DOHH2 (cell line): Measurements from ENCODE around the gene SV2C.
A peak's percentile ranks its signal among the peaks of the same experiment; 100 is the strongest.

Experiments used
- H3F3A ChIP-seq: fragments of 200-600 bp; sonication (generic), shearing (Covaris generic); 2 replicates; pipeline ENCODE4 v1.6.0; 2016; ENCODE audit warnings: antibody characterized with exemption, mild to moderate bottlenecking; ENCODE audit not compliant: control insufficient read depth, insufficient read depth
- H3K27ac ChIP-seq: fragments of 200-600 bp; sonication (generic); 2 replicates; pipeline ENCODE4 v1.5.1; 2014; ENCODE audit warnings: low read depth, mild to moderate bottlenecking, low read length, moderate library complexity
- H3K27me3 ChIP-seq: fragments of 200-600 bp; sonication (generic); 2 replicates; pipeline ENCODE4 v1.6.1; 2014; ENCODE audit warnings: mild to moderate bottlenecking, low read length, mixed read lengths; ENCODE audit not compliant: control insufficient read depth
- H3K36me3 ChIP-seq: fragments of 200-600 bp; sonication (generic); 2 replicates; pipeline ENCODE4 v1.6.1; 2014; ENCODE audit warnings: mild to moderate bottlenecking, low read length, moderate library complexity, mixed read lengths; ENCODE audit not compliant: control insufficient read depth
- H3K4me1 ChIP-seq: fragments of 200-600 bp; sonication (generic); 2 replicates; pipeline ENCODE4 v1.6.1; 2014; ENCODE audit warnings: mild to moderate bottlenecking, low read length, mixed read lengths; ENCODE audit not compliant: control insufficient read depth
- H3K4me2 ChIP-seq: fragments of 200-600 bp; sonication (generic); 2 replicates; pipeline ENCODE4 v1.6.0; 2014; ENCODE audit warnings: mild to moderate bottlenecking, low read length, moderate library complexity
- H3K4me3 ChIP-seq: fragments of 200-600 bp; sonication (generic); 2 replicates; pipeline ENCODE4 v1.5.1; 2014; ENCODE audit warnings: mild to moderate bottlenecking, low read length, mixed read lengths
- H3K79me2 ChIP-seq: fragments of 200-600 bp; sonication (generic); 2 replicates; pipeline ENCODE4 v1.6.1; 2014; ENCODE audit warnings: mild to moderate bottlenecking, low read length, mixed read lengths; ENCODE audit not compliant: control insufficient read depth
- H3K9me2 ChIP-seq: fragments of 200-600 bp; sonication (generic); replicated peaks from 2 replicates; pipeline ENCODE4 v1.6.1; 2014; ENCODE audit warnings: mild to moderate bottlenecking, low read length, mixed read lengths; ENCODE audit not compliant: control insufficient read depth
- H3K9me3 ChIP-seq: fragments of 200-600 bp; sonication (generic); 2 replicates; pipeline ENCODE4 v1.6.1; 2014; ENCODE audit warnings: antibody characterized with exemption, low read length, mixed read lengths; ENCODE audit not compliant: control insufficient read depth, insufficient read depth
- H4K20me1 ChIP-seq: fragments of 200-600 bp; sonication (generic); 2 replicates; pipeline ENCODE4 v1.6.0; 2014; ENCODE audit warnings: low read depth, mild to moderate bottlenecking, antibody characterized with exemption, low read length, moderate library complexity; ENCODE audit not compliant: control insufficient read depth, insufficient read depth
- EZH2phosphoT487 ChIP-seq: fragments of 200-600 bp; sonication (generic); IDR thresholded peaks from 2 replicates; pipeline ENCODE4 v1.6.1; 2017; ENCODE audit warnings: borderline replicate concordance, mild to moderate bottlenecking, antibody characterized with exemption, low read length, moderate library complexity, mixed read lengths
- TF ChIP-seq, protein P1 (sequence below): fragments of 200-600 bp; sonication (generic); IDR thresholded peaks from one replicate; pipeline ENCODE4 v1.5.1; 2014; ENCODE audit warnings: antibody characterized with exemption, mild to moderate bottlenecking, low read depth, low read length; ENCODE audit not compliant: poor library complexity, severe bottlenecking

SV2C gene

DNA sequence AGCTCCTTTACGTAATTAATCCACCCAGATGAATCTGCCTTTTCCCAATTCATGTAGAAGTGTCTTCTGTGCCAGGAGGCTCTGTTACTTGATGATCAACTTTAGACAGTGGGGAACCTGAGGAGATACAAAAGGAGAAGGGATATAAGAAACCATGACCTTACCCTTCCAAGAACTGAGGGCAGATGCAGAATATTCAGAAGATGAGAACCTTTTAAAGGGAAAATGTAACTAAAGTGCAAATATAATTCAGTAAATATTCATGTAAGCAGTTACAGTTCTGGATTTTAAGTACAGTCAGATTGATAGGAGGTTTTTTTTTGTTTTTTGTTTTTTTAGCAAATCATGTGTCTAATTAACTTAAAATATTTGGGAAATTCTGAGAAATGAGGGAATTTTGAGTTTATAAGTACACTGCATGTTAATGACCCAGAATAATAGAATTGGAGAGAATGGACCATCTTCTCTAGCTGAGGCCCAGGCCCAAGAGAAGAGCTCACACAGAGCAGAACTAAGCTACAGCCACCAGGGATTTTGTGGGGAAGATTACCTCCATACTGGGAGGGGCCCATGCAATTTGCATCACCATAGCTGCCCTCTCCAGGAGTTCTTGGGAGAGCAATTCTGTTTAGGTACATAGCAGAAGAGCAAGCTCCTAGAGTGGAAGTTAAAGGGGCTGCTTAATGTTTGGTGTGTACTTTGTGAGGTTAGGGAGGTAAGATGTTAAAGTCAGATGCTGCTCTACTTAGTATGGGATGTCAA, 61.5 kb downstream of the SV2C start:
- Histone ChIP-seq H3K36me3 (no peaks in the 10 kb centered on the region), H3K9me2 (no peaks in the 10 kb centered on the region), H3K27me3 (peaks cover 5% of the 10 kb centered on the region; the same call in 1 of the 2 replicates), H3F3A (no peaks in the 10 kb centered on the region), H3K4me2 (no peak overlapping the region), H3K9me3 (no peaks in the 10 kb centered on the region), H3K27ac (no peak overlapping the region), H3K4me1 (no peaks in the 10 kb centered on the region), H4K20me1 (no peaks in the 10 kb centered on the region), H3K79me2 (no peaks in the 10 kb centered on the region), H3K4me3 (no peak overlapping the region)
- no peak for TF ChIP-seq EZH2phosphoT487
- TF ChIP-seq, protein P1, sequence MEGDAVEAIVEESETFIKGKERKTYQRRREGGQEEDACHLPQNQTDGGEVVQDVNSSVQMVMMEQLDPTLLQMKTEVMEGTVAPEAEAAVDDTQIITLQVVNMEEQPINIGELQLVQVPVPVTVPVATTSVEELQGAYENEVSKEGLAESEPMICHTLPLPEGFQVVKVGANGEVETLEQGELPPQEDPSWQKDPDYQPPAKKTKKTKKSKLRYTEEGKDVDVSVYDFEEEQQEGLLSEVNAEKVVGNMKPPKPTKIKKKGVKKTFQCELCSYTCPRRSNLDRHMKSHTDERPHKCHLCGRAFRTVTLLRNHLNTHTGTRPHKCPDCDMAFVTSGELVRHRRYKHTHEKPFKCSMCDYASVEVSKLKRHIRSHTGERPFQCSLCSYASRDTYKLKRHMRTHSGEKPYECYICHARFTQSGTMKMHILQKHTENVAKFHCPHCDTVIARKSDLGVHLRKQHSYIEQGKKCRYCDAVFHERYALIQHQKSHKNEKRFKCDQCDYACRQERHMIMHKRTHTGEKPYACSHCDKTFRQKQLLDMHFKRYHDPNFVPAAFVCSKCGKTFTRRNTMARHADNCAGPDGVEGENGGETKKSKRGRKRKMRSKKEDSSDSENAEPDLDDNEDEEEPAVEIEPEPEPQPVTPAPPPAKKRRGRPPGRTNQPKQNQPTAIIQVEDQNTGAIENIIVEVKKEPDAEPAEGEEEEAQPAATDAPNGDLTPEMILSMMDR = no peak

DNA sequence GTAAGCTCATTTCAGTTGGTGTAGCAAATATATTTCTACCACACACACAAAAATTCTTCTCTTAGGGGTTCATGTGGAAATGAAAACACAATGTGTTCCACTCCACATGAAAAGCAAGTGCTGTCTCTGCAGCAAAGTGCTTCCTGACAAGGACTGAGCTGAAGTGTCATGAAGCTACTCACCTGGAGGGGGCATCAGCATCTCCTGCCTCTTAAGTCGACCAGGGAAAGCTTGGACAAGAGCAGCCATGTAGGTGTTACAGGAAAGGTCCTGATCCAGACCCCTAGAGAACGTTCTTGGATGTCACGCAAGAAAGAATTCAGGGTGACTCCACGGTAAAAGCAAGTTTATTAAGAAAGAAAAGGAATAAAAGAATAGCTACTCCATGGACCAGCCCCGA, 62.8 kb downstream of the SV2C start:
- H3K9me3 ChIP-seq = no peaks in the 10 kb centered on the region
- no peak for TF ChIP-seq EZH2phosphoT487
- TF ChIP-seq, protein P1 = peak; percentile 47
- H3F3A ChIP-seq = no peaks in the 10 kb centered on the region
- H3K4me1 ChIP-seq = no peaks in the 10 kb centered on the region
- no peaks in the 10 kb centered on the region for H3K9me2 ChIP-seq
- no peak overlapping the region for H3K4me2 ChIP-seq
- no peak overlapping the region for H3K4me3 ChIP-seq
- H3K27me3 ChIP-seq = peaks cover 5% of the 10 kb centered on the region; the same call in 1 of the 2 replicates
- no peaks in the 10 kb centered on the region for H3K79me2 ChIP-seq
- H4K20me1 ChIP-seq = no peaks in the 10 kb centered on the region
- H3K27ac ChIP-seq = no peak overlapping the region
- no peaks in the 10 kb centered on the region for H3K36me3 ChIP-seq

DNA sequence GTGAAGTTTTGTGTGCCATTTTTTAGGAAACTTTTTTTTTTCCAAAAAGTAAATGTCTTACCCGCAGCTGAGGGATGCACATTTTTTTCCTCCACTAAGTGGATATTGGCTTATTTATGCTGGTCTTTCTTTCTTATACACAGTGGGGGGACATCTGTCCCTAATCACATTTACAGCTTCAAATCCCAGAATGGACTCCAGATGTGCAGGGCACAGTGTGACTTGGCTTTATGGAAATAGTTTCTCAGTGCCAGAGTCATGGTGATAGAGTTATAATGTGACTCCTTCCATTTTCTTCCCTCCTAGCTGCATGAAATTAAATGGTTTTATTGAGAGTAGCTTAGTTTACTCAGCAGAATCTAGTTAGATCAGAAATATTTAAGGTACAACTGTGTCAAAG, 66.5 kb downstream of the SV2C start:
- no peaks in the 10 kb centered on the region for H3K9me3 ChIP-seq
- no peaks in the 10 kb centered on the region for H3K36me3 ChIP-seq
- H3F3A ChIP-seq = no peaks in the 10 kb centered on the region
- no peak overlapping the region for H3K27ac ChIP-seq
- H3K27me3 ChIP-seq = no peaks in the 10 kb centered on the region; the same call in 1 of the 2 replicates
- H3K4me3 ChIP-seq = no peak overlapping the region
- no peak for TF ChIP-seq EZH2phosphoT487
- TF ChIP-seq, protein P1 = no peak
- no peaks in the 10 kb centered on the region for H4K20me1 ChIP-seq
- H3K4me1 ChIP-seq = no peaks in the 10 kb centered on the region
- no peak overlapping the region for H3K4me2 ChIP-seq
- H3K79me2 ChIP-seq = no peaks in the 10 kb centered on the region
- H3K9me2 ChIP-seq = no peaks in the 10 kb centered on the region
